GM23248 (cell line): ENCODE measurements around the gene CFAP300.

Experiments
- EZH2 ChIP-seq: fragments of 200-600 bp; sonication (generic); IDR thresholded peaks from 2 replicates; pipeline ENCODE4 v1.6.1; 2018; ENCODE audit warnings: antibody characterized with exemption, mild to moderate bottlenecking; ENCODE audit not compliant: insufficient read depth, poor library complexity, severe bottlenecking
- EZH2phosphoT487 ChIP-seq: fragments of 200-600 bp; sonication (generic); IDR thresholded peaks from 2 replicates; pipeline ENCODE4 v1.6.1; 2018; ENCODE audit warnings: antibody characterized with exemption, moderate library complexity, mild to moderate bottlenecking, low read depth; ENCODE audit not compliant: insufficient read depth

DNA sequence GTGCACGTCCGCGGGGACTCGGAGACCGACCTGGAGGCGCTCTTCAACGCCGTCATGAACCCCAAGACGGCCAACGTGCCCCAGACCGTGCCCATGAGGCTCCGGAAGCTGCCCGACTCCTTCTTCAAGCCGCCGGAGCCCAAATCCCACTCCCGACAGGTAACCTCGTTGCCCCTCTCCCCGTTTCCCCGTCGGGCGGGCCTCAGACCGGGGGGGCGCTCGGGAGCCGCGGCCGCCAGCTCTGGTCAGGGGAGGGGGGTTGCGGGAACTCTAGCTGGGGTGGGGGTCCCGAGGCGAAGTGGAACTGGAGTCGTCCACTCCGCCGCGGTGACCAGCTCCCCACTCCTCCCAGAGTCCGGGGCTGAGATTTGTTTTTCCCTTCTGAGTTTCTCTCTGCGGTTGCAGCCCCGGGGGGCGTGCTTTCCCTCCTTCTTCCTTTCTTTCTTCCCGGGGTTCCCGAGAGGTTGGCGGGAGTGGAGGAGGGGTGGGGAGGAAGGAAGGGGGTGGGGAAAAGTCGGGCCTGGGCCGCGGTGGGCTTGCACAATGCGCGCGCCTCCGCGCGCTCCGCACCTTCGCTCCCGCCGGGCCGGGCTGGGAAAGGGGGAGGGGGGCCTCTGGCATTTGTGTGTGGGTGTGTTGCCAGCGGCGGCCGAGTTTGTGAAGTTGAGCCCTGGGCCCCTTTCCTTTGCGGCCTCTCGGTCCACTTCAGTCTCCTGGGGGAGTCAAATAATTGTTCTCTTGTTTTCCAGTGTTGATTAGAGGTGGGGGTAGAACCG lies 64.0 kb downstream of the CFAP300 start:
- TF ChIP-seq EZH2 (no peak), EZH2phosphoT487 (no peak)
